Bronchial epithelial cell (primary cell): ENCODE data around the gene EDN2. TPM values are rescaled to one million over a fixed set of nuclear protein-coding genes. Genes with fewer than 3 reads are reported as not detected.

Experiments used
- DNase-seq: peaks from one replicate; pipeline ENCODE4 v3.0.0-alpha.2; 2010; ENCODE audit warnings: low read depth
- FAIRE-seq: peaks from 2 replicates; lab custom pipeline; 2011; peaks lifted over from hg19 to GRCh38; lab: Jason Lieb, UNC
- H3K27me3 ChIP-seq: 2 replicates; pipeline ENCODE4 v1.5.1; 2011; ENCODE audit warnings: low read length; ENCODE audit not compliant: control insufficient read depth, insufficient read depth
- H3K36me3 ChIP-seq: 2 replicates; pipeline ENCODE4 v1.5.1; 2011; ENCODE audit warnings: low read length; ENCODE audit not compliant: control insufficient read depth, insufficient read depth
- H3K4me3 ChIP-seq: 2 replicates; pipeline ENCODE4 v1.5.1; 2011; ENCODE audit warnings: mild to moderate bottlenecking, low read depth, low read length, control low read depth
- total RNA-seq: library from RNA; depleted of rRNA; stranded (reverse); fragments of >200 nt; gene quantifications from 2 replicates; pipeline ENCODE4 v1.2.1, GENCODE V29; 2014
- TF ChIP-seq, protein P1 (sequence below): IDR thresholded peaks from 2 replicates; pipeline ENCODE4 v1.5.1; 2011; ENCODE audit warnings: mild to moderate bottlenecking, moderate library complexity, low read length, control low read depth, inconsistent platforms; ENCODE audit not compliant: insufficient read depth, severe bottlenecking

The EDN2 gene
- total RNA-seq, 1 donor from 2014 or later = 1.6 TPM

DNA sequence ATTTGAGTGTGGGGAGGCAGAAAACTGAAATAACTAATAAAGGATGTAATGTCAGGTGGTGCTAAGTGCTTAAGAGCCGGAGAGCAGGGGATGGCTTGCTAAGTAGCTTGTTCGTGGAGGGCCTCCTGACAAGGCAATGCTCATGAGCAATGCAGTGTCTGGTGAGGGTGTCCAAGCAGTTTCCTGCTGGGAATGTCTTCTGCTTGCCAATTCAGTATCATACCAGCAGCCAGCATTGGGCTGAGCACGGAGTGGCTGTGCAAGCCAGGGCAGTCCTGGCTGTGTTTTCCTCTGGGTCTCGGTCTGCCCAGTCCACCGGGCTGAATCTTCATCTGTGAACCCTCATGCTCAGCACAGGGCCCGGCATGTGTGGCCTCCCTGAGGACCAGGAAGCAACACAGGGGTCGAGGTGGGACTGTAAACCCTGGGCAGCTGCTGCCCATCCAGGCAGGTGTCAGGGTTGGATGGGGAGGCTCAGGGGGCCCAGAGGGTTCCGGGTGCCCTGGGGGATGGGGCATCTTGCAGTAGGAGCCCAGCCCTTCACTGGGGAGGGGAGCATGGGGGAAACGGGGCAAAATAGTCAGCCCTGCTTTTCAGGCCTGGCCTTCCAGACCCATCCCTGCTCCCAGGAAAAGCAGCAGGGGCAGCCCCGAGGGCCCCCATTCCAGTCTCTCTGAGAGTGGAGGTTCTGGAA is 27.5 kb downstream of the EDN2 start:
- H3K4me3 ChIP-seq = no peak overlapping the region
- TF ChIP-seq, protein P1, sequence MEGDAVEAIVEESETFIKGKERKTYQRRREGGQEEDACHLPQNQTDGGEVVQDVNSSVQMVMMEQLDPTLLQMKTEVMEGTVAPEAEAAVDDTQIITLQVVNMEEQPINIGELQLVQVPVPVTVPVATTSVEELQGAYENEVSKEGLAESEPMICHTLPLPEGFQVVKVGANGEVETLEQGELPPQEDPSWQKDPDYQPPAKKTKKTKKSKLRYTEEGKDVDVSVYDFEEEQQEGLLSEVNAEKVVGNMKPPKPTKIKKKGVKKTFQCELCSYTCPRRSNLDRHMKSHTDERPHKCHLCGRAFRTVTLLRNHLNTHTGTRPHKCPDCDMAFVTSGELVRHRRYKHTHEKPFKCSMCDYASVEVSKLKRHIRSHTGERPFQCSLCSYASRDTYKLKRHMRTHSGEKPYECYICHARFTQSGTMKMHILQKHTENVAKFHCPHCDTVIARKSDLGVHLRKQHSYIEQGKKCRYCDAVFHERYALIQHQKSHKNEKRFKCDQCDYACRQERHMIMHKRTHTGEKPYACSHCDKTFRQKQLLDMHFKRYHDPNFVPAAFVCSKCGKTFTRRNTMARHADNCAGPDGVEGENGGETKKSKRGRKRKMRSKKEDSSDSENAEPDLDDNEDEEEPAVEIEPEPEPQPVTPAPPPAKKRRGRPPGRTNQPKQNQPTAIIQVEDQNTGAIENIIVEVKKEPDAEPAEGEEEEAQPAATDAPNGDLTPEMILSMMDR = no peak
- H3K36me3 ChIP-seq = no peaks in the 10 kb centered on the region
- peaks cover 7% of the 10 kb centered on the region for H3K27me3 ChIP-seq
- DNase-seq (no peak), FAIRE-seq (peak; percentile 36)

GRCh38 chr1:41455479-41456332 is 28.8 kb downstream of the EDN2 start:
- DNase-seq (peak; percentile 55), FAIRE-seq (peak; percentile 40)
- TF ChIP-seq, protein P1 = no peak
- Histone ChIP-seq H3K36me3 (no peaks in the 10 kb centered on the region), H3K4me3 (no peak overlapping the region), H3K27me3 (peaks cover 7% of the 10 kb centered on the region)

DNA sequence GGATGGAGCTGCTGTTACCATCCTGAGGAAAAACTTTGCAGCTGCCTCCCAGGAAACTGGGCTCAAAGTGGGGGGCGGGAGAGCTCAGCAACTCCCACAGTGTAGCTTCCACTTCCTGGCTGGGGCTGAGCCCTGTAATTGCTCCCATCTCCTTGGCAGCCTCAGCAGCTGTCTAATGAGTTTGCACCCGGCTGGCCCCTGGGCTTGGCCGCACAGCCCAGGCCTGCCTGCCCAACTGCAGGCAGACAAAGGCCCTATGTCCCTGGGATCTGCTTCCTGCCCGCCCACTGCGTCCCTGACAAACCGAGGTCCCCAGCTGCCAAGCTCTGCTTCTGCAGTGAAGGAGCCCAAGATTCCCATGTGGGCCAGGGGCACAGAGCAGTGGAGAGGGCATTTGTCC is 30.1 kb downstream of the EDN2 start:
- DNase-seq (no peak), FAIRE-seq (no peak)
- H3K36me3 ChIP-seq = no peaks in the 10 kb centered on the region
- H3K27me3 ChIP-seq = peaks cover 3% of the 10 kb centered on the region
- TF ChIP-seq, protein P1 = no peak
- no peak overlapping the region for H3K4me3 ChIP-seq

DNA sequence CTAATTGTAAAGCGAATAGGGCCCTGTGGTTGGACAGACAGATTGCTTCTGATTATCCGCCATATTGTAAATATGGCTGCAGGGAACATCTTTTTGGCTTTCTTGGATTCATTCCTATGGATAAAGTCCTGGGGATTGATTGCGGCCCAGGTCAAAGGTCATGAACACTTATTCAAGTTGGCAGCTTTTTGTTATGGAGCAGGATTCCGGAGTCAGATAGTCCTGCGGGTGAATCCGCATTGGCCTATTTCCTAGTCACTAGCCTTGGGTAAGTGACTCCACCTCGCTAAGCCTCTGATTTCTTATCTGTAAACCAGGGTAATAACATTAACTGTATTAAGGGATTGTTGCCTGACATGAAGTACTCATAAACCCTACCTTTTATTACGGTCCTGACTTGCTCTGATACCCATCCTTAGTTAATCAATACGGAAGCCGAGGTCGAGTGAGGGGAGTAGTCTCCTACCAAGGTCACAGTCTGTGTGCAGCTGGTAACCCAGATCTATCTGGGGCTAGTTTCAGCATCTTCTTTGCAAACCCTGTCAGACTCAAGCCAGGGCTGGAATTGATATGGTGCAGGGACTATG is 31.7 kb downstream of the EDN2 start:
- no peaks in the 10 kb centered on the region for H3K36me3 ChIP-seq
- H3K4me3 ChIP-seq = no peak overlapping the region
- peaks cover 2% of the 10 kb centered on the region for H3K27me3 ChIP-seq
- TF ChIP-seq, protein P1 = no peak
- DNase-seq (no peak), FAIRE-seq (no peak)

DNA sequence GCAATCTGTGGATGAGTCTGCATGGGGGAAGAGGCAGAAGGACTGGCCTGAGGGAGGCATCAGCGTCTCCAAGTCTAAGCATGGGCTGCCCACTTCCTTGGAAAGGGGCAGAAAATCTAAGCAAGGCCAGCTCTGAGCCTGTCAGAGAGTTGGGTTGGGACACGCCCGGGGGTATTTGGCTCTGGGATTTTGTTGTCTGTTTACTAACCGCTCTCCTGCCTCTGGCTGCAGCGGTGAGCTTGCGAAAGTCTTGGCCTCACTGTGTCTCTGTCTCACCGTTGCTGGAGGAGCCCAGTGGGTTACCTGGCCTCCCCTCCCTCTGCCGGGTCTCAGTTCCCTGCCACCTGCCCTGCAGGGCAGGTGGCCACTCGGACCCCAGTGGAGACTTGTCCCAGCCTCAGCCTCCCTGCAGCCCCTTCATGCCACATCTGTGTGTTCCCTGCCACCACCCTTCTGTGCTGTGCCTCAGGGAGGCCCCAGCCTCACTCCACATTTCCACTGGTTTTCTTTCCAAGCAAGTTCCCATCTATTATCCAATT is 33.7 kb downstream of the EDN2 start:
- peak; percentile 31 for DNase-seq
- Histone ChIP-seq H3K27me3 (peaks cover 3% of the 10 kb centered on the region), H3K36me3 (no peaks in the 10 kb centered on the region), H3K4me3 (no peak overlapping the region)
- no peak for FAIRE-seq
- TF ChIP-seq, protein P1 = no peak
